Keratinocyte (primary cell): ENCODE measurements around the gene ZNHIT3.
"Not testable (repeated sequence)": the region's sequence is repeated elsewhere in the genome, so short reads cannot be mapped to it uniquely, and the experiment has no call there.

Source experiments
- CTCF ChIP-seq, 3 experiments: IDR thresholded peaks in 1 of 3; conservative IDR thresholded peaks in 1 of 3; optimal IDR thresholded peaks in 1 of 3; 2 replicates in 2 of 3; 3 replicates in 1 of 3; pipeline versions ENCODE3 to v1.5.1; 2011; ENCODE audit warnings: low read length in 3 of 3, mild to moderate bottlenecking in 3 of 3, moderate library complexity in 2 of 3, control low read depth in 1 of 3, inconsistent platforms in 1 of 3; ENCODE audit not compliant: insufficient read depth in 2 of 3; ENCODE audit errors: extremely low read depth in 1 of 3
- EZH2 ChIP-seq: IDR thresholded peaks from one replicate; pipeline ENCODE4 v1.6.1; 2012; ENCODE audit warnings: inconsistent platforms, mild to moderate bottlenecking, low read length, moderate library complexity

DNA sequence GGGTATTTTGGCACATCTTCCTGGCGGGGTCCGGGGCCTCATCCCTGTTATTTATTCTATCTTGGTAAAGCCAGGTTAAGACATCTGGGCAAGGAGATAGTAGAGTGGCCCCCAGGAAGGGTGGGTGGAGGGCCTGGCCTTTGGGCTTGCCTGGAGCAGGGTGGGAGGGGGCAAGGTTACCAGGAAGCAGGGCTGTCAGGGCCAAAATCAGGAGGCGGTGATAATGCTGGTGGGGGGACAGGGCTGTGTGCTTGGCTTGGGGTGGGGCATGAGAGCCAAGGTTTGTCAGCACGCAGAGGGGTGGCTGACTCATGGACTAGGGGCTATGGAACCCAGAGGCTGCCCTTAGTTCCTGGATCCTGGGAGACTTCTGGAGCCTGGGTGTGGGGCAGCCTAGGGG is 44.7 kb upstream of the ZNHIT3 start:
- not testable (repeated sequence) for TF ChIP-seq CTCF (optimal IDR thresholded peaks at IDR 0.05 in 1 of 3, IDR thresholded peaks at IDR 0.05 in 1 of 3, conservative IDR thresholded peaks at IDR 0.05 in 1 of 3; ENCODE audit: extremely low read depth in 1 of 3, insufficient read depth in 2 of 3, low read length in 3 of 3); EZH2
